GM19324 (cell line): ENCODE data around the gene SNX25.
"Not testable (repeated sequence)": the region's sequence is repeated elsewhere in the genome, so short reads cannot be mapped to it uniquely, and the experiment has no call there.

Experiments used
- ATAC-seq: cut with Tn5 transposase; IDR thresholded peaks from one replicate; pipeline ENCODE4 v1.9.1; 2021; ENCODE audit warnings: mild to moderate bottlenecking, moderate library complexity; ENCODE audit not compliant: unreplicated experiment, low FRiP score

Gene SNX25

DNA sequence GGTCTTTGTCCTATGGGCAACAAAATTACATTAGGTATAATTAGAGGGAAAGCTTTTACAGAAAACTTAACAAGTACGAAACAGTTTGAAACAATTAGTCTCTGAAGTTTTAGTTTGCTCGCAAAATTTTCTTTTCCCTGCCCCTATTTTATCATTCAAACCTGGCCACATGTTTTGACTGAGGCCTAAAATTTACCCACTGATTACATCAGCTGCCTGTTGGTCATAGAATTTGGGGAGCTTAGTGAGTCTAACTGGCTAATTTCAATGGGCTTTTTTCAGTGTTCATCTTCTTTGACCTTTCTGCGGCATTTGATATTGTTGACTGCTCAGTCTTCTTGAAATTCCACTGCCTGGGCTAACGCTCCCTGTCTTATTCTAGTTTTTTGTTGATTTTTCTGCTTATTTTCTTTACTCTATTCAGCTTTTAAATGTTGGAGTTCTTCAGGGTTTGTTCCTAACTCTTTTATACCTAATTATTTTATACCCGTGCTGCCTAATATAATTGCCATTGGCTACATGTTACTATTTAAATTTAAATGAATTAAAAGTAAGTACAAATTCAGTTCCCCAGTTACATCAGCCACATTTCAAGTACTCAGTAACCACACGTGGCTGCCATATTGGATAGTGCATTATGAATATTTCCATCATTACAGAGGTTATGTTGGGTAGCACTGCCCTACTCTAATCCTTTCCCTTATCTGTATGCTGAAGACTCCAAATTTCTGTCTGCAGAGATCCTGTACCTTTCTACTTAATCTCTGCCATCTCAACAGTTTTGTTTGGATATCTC lies 87.5 kb downstream of the SNX25 start:
- no peak for ATAC-seq

DNA sequence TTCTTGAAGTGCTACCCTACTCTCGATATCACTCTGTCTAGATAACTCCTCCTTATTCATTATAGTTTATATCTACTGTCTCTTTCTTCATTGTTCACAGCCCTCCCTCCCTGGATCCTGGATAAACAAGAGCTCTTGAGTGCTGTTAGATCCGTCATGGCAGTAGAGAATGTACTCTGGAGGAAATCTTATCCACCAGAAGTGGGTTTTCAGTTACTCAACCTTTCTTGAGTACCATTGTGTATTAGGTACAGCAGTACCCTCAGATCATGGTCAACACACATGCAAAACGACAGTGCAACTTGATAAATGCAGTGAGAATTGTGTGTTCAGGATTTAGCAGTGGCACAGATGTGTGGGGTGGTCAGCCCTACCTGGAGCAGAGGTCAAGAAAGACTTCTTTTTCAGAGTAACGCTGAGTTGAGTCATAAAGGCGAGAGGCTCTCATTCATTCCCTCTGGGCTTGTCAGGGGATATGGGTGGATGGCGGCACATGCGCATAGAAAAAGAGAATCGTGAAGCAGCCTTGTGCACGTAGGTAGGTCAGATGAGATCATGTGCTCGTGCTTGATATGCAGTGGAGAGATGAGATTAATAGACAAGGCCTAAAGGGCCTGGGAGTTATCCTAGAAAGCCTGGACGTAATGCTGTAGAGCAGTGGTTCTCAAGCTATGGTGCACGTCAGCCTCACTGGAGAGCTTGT lies 89.5 kb downstream of the SNX25 start:
- no peak for ATAC-seq

DNA sequence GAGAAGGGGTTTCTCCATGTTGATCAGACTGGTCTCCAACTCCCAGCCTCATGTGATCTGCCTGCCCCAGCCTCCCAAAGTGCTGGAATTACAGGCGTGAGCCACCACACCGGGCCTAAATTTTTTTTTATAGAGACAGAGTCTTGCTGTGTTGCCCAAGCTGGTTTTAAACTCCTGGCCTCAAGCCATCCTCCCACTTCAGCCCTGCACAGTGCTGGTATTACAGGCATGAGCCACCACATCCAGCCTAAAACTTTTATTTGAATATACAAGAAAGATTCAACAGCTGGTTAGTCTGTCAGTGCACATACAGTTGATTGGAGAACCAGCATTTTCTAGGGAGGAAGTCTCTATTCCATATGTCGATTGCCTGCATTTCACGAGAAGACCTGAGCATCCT lies 95.1 kb downstream of the SNX25 start:
- no peak for ATAC-seq

DNA sequence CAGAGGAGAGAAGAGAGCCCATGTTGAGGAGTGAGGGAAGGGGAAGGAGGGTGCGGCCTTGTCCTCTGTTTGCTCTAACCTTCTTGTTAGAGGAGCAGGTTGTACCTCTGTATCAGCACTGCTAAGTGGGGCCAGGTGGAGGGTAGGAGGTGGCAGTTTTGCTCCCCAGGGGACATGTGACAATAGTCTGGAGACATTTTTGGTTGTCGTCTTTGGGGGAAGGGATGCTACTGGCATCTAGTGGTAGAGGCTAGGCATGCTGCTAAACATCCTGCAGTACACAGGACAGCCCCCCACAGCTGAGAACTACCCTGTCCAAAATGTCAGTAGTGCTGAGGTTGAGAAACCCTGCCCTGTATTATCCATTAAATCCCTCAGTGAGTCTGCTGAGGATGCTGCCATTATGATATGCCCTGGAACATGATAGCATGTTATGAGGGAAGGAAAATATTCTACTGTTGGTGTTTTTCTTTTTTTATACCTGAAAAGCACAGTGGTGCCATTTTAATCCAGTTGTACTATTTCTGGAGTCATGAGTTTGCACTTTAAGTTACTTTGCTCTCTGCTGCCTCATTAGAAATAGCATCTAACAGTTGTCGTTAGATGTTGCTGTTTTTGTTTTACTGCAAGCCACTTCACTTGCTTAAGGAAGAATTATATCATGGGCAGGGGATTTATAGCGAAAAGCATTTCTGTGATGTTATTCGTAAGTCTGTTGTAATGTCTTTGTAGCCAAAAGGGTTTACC lies 95.7 kb downstream of the SNX25 start:
- ATAC-seq = peak; percentile 55

DNA sequence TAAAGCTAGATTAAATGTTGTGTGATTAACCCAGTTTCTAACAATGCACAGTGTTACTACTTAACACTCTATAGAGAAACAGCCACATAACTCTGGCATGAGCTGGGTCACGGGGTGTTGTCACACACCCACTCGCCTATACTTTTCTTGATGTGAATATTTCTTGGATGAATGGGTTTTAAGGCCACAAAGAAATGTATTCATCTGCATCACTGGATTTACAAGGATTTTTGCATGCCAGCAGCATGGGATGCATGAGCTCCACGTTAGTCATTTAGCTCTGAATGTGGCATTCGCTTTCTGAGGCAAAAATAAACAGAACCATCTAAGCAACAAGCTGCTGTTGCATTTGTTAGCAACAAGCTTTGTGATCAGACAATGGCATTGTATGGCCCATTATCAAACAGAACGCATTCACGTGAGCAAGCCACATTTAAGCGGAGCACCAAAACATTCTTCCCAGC lies 96.6 kb downstream of the SNX25 start:
- no peak for ATAC-seq

DNA sequence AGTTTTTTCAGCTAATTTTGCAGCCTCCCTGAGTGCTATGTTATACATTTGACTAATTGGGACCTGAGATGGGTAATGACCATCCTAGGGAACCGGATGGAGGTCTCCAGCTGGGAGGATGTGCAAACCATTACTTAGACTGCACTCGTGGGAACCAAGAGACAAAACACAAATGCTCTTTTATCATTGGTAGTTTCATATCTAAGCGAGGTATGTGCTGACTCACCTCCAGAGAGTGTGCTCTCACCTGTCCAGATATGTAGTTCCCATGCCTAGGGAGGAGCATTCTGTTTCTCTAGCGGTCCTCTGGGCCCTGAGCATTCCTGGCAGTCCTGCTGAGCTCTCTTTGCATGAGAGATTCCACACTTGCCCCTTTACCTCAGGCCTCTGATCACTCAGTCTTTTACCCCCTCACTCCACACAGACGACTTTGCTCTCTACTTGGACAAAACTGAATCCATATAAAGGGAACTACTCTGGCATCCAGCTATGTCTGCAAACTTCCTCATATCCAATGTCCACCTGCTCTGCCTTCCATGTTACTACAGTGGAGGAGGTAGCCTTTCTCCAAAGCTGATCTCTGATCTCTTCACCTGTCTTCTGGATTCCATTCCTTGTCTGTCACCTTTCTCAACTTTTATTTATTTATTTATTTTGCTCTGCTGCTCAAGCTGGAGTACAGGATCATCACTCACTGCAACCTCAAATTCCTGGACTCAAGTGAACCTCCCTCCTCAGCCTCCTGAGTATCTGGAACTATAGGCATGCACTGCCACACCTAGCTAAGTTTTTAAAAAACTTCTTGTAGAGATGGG lies 97.9 kb downstream of the SNX25 start:
- peak; percentile 61 for ATAC-seq

DNA sequence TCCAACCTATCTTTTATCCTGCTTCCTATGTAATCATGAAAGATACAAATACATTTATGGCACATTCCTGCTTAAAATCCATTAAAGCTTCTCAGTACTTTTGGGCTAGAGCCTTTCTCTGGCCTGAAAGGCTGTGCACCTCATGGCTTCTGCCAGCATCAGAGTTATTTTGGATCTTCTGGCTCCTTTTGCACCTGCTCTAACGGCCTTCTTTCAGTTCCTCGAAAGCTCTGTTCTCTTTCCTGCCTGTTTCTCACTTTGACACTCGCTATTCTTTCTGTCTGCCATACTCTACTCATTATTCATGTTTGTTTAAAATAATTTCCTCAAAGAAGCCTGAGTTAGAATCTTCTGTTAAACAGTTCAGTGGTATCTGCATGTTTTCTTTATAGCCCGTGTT lies 100.4 kb downstream of the SNX25 start:
- ATAC-seq = peak; percentile 58

DNA sequence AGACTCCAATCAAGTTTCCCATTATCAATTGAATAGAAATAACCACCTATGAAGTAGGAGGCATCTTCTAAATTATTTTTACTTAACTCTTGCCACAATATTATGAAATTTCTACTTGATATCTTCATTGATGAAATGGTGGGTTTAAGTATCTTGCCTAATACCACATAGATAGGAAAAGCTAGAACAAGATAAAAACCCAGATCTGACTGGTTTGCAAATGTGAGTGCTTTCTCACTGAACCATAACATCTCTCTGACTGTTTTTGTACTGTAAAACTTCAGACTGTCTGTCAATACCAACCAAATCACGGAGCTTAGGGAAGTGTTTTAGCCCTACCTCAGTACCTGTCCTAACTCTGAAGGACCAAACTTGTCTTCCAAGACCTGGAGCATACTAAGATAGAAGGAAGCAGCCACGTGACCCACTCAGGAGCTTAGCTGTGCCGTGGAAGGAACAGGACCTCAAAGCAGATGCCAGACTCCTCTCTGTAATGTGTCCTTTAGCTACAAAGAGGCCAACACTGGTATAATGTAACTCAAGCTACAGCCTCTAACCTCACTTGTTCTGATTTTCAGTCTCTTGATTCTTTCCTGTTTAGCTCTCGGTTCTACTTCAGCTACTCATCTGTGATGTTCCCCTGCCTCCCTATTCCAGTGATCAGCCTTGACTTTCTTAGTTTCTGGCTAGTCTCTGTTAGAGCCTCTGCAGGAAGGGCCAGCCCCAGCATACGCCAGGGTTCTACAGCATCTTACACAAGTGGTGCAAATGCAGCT lies 101.9 kb downstream of the SNX25 start:
- ATAC-seq = no peak

DNA sequence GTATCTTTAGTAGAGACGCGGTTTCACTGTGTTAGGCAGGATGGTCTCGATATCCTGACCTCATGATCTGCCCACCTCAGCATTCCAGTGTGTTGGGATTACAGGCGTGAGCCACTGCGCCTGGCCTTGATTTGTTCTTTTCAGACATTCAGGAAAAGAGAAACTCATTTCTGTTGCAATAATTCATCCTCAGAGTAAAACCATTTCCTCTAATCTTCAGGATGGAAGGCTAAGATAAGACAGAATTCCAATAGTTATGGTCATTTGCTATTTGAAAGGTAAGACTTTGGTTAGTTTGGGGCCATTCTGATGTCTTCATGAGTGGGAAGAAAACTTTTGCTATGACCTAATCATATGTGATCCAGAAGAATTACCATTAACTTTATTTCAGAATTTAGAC lies 103.3 kb downstream of the SNX25 start:
- no peak for ATAC-seq

DNA sequence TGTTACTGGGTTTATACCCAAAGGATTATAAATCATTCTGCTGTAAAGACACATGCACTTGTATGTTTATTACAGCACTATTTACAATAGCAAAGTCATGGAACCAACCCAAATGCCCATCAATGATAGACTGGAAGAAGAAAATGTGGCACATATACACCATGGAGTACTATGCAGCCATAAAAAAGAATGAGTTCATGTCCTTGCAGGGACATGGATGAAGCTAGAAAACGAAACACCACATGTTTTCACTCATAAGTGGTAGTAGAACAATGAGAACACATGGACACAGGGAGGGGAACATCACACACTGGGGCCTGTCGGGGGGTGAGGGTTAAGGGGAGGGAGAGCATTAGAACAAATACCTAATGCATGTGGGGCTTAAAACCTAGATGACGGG lies 108.1 kb downstream of the SNX25 start:
- not testable (repeated sequence) for ATAC-seq

DNA sequence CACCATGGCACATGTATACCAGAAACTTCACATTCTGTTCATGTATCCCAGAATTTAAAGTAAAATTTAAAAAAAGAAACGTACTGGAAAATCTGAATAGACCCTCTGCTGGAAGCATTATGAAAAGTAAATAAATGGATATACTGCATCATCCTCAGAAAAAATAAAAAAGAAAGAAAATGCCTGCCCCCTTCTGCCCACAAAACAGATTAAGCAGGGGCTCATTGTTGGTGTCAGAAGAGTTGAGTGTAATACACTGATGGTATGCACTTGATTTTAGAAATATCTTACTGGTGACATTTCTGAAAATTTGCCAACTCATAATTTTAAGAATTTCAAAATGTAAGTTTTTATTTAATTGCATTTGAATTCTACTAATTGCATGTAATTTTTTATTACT lies 108.5 kb downstream of the SNX25 start:
- no peak for ATAC-seq

DNA sequence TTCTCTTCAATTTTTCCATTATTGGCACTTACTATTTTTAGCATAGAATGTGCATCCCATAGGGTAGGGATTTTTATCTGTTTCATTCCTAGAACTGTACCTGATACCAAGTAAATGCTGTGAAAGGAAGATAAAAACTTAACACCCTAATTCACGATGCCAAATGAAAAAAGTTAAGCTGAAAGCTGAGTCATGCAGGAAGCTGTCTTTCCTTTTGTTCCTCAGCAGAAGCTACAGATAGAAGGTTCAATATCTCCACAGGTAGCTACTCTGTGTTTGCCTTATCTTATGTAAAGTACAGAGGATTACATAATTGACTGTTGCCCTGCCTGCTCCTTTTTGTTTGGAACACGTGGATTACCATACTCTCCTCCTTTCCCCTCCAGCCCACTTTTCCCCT lies 109.3 kb downstream of the SNX25 start:
- ATAC-seq = no peak

DNA sequence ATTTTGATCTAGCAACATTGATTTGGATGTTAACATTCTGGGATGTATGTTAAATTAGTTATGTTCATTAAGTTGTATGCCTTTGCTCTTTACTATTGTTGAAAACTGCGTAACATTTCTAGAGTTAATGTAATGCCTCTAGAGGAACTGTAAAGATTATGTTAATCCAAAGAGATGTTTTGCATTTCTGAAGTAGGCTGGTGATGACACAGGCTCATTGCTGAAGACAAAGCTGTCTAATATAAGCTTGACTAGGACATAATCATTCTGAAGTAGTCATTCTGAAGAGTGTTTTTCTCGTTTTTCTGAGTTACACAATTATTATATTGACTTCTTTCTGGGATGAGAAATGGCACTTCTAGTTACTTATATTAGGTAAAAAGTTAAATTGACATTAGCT lies 113.4 kb downstream of the SNX25 start:
- no peak for ATAC-seq

DNA sequence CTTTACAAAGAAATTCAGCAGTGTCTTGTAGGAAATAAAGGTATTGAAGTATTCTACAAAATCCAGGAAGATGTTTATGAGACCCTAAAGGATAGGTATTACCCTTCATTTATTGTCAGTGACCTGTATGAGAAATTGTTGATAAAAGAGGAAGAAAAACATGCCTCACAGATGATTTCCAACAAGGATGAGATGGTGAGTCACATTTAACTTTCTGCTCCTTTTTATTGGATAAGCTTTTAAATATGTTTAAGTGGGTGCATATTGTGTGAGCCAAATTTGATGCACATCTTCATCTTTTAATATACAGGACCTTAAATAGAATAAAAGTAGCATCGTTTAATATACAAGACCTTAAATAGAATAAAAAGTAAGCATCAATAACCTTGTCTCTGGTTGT lies 114.2 kb downstream of the SNX25 start:
- ATAC-seq = no peak

DNA sequence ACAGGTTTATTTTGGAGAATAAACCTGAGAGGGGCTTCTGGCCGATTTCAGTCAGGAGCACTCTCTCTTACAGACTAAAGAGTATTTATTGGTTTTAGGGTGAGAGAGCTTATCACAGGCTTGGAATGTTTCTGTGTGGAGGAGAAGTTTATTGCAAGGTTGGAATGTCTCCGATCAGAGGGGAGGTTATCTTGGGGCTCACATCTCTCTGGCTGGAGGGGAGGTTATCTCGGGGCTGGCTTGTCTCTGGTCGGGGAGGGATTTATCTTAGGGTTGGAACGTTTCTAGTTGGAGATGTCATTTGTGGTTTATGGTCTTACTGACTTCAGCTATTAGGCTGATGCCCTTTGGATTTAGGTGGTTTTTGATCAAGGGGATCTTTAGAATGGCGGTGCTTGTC lies 115.0 kb downstream of the SNX25 start:
- not testable (repeated sequence) for ATAC-seq

DNA sequence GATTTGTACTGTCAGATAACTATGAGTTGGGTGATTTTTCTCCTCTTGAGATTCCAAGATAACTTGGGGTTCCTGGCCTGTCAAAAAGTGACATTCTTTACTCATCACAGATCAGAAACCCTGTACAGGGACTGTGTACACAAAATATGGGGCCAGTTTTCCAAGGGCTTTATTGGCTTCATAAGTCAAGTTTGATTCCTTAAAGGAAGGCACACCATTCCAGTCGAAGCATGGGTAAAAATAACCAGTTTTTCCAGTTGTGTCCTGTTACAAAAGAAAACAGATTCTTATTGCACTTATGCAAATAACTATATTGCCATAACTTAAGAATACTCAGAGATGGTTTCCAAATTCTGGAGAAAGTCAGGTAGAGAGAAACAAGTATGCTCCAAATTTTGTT lies 116.3 kb downstream of the SNX25 start:
- not testable (repeated sequence) for ATAC-seq

DNA sequence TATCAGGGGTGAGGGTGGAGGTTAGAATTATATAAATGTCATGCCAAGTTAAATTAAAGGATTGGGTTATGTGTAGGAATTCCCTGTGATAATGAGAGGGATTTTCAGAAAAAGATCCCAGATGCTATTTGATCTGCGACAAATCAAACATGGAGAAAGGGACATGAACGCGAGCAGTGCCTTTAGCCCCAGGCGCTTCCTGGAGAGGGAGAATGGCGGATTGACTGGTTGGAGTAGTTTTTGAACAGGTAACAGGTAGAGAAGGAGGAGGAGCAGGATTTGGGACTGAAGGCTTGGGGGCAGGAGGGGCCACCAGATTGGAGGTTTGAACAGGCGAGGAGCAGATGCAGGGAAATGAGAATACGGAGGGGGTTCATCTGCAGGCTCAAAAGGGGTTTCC lies 119.2 kb downstream of the SNX25 start:
- no peak for ATAC-seq

DNA sequence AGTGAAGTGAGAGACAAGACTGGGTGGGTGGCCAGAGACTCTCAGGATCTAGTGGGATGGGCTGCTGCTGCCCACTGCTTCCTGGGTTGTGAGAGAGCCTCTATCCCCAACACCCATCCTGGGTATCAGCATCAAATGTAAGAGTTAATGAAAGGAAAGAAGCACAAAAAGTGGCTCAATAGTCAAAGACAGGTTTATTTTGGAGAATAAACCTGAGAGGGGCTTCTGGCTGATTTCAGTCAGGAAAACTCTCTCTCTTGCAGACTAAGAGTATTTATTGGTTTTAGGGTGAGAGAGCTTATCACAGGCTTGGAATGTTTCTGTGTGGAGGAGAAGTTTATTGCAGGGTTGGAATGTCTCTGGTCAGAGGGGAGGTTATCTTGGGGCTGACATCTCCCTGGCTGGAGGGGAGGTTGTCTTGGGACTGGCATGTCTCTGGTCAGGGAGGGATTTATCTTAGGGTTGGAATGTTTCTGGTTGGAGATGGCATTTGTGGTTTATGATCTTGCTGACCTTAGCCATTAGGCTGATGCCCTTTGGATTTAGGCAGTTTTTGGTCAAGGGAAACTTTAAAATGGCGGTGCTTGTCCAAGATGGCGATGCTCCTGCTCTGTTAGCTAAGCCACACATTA lies 120.6 kb downstream of the SNX25 start:
- not testable (repeated sequence) for ATAC-seq
